Measurements from ENCODE around the gene GSE1. TPM values are rescaled to one million over a fixed set of nuclear protein-coding genes. Genes with fewer than 3 reads are reported as not detected.

Gene GSE1
- total RNA-seq, 4 donors from 2014 or later = 46.7 to 144 (median 96.9) TPM

GRCh38 chr16:85648070-85648714 lies 35.1 kb downstream of the GSE1 start:
- Histone ChIP-seq H3K4me1 (peaks cover 47% of the 10 kb centered on the region), H3K27ac (no peak overlapping the region), H3K4me3 (no peak overlapping the region), H3K36me3 (peaks cover 23% of the 10 kb centered on the region), H3K27me3 (no peaks in the 10 kb centered on the region), H3K9me3 (no peaks in the 10 kb centered on the region)
- 94% methylated on average over 13 of the region's 26 CpGs for WGBS
- DNase-seq (ENCODE audit: low spot score in 2 of 2) = no peak
- TF ChIP-seq POLR2AphosphoS5 (IDR thresholded peaks at IDR 0.05) (no peak), CTCF (IDR thresholded peaks at IDR 0.05) (no peak), POLR2A (IDR thresholded peaks at IDR 0.05) (no peak), EP300 (IDR thresholded peaks at IDR 0.05) (no peak)

- no peak for DNase-seq (ENCODE audit: low spot score in 2 of 2)
- peaks cover 53% of the 10 kb centered on the region for H3K4me1 ChIP-seq
- H3K4me3 ChIP-seq = no peak overlapping the region
- WGBS = 89% methylated on average over 12 of the region's 14 CpGs
- peaks cover 23% of the 10 kb centered on the region for H3K36me3 ChIP-seq
- TF ChIP-seq CTCF (IDR thresholded peaks at IDR 0.05) (no peak), EP300 (IDR thresholded peaks at IDR 0.05) (no peak), POLR2A (IDR thresholded peaks at IDR 0.05) (no peak), POLR2AphosphoS5 (IDR thresholded peaks at IDR 0.05) (no peak)
- no peaks in the 10 kb centered on the region for H3K27me3 ChIP-seq
- no peaks in the 10 kb centered on the region for H3K9me3 ChIP-seq
- H3K27ac ChIP-seq = no peak overlapping the region
Measured at GRCh38 chr16:85648805-85649204, 35.7 kb downstream of the GSE1 start.

- TF ChIP-seq POLR2AphosphoS5 (IDR thresholded peaks at IDR 0.05) (no peak), EP300 (IDR thresholded peaks at IDR 0.05) (no peak), POLR2A (IDR thresholded peaks at IDR 0.05) (no peak), CTCF (IDR thresholded peaks at IDR 0.05) (no peak)
- no peak overlapping the region for H3K27ac ChIP-seq
- peaks cover 50% of the 10 kb centered on the region for H3K4me1 ChIP-seq
- no peak overlapping the region for H3K4me3 ChIP-seq
- 91% methylated on average over 9 of the region's 16 CpGs for WGBS
- DNase-seq (ENCODE audit: low spot score in 2 of 2) = no peak
- no peaks in the 10 kb centered on the region for H3K27me3 ChIP-seq
- H3K36me3 ChIP-seq = peaks cover 29% of the 10 kb centered on the region
- H3K9me3 ChIP-seq = no peaks in the 10 kb centered on the region
Measured at GRCh38 chr16:85649411-85650134, 36.5 kb downstream of the GSE1 start.

- Histone ChIP-seq H3K9me3 (no peaks in the 10 kb centered on the region), H3K36me3 (peaks cover 36% of the 10 kb centered on the region), H3K4me3 (no peak overlapping the region), H3K4me1 (peaks cover 43% of the 10 kb centered on the region), H3K27me3 (no peaks in the 10 kb centered on the region), H3K27ac (no peak overlapping the region)
- WGBS = 90% methylated on average over 18 of the region's 39 CpGs
- TF ChIP-seq EP300 (IDR thresholded peaks at IDR 0.05) (no peak), POLR2AphosphoS5 (IDR thresholded peaks at IDR 0.05) (no peak), POLR2A (IDR thresholded peaks at IDR 0.05) (no peak), CTCF (IDR thresholded peaks at IDR 0.05) (no peak)
- no peak for DNase-seq (ENCODE audit: low spot score in 2 of 2)
Measured at GRCh38 chr16:85650135-85650843, 37.2 kb downstream of the GSE1 start.
